ENCODE results near the gene YBX1.
"Not testable (repeated sequence)": the region's sequence is repeated elsewhere in the genome, so short reads cannot be mapped to it uniquely, and the experiment has no call there.

The YBX1 gene

GRCh38 chr1:42748461-42749410 is 66.5 kb downstream of the YBX1 start:
- no peak for DNase-seq (ENCODE audit: low spot score)

- DNase-seq (ENCODE audit: low spot score), result no peak
Measured at GRCh38 chr1:42750041-42750440, 67.8 kb downstream of the YBX1 start.

- DNase-seq (ENCODE audit: low spot score), result not testable (repeated sequence)
Measured at GRCh38 chr1:42751511-42752070, 69.4 kb downstream of the YBX1 start.

- no peak for DNase-seq (ENCODE audit: low spot score)
Measured at GRCh38 chr1:42752284-42752683, 70.1 kb downstream of the YBX1 start.

DNA sequence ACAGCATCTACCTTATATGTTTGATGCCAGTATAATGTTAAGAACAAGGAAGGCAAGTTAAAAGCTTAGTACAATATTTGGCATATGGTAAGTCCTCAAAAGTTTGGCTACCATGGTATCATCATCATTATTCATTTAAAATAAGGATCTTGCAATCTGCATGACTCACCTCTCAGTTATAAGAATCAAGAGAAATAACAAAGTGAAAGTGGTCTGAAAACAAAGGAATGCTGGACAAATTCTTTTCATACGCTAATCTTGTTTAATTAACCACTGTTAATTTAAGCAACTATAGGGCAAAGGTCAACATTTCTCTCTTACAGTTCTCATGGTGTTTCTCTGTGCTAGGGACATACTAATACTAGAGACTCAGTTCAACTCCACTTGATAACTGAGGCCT is 70.9 kb downstream of the YBX1 start:
- peak; percentile 56 for DNase-seq (ENCODE audit: low spot score)

Measured in AG20443 (cell line).